Measurements from ENCODE around the gene EFCAB13.

DNA sequence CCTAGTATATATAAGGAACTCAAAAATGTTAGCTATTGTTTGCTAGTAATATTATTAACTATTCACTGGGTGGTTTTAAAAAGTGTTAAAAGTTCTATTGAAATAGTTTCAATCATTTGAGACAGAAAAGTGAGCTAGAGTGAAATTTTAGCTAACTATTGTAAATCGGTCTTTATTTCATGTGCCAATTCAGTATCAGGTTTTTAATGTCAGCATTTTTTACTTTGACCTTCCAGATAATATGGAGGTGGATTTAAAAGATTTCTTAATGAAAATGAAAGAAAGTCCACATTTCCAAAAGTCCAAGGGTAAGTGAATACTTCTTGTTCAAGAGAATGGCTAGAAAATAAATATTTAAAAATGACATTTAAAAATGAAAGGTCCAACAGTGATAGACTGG, 90.9 kb downstream of the EFCAB13 start:
- TF ChIP-seq EZH2 (IDR thresholded peaks at IDR 0.05) (no peak), FOXP2 (optimal IDR thresholded peaks at IDR 0.05; ENCODE audit: control extremely low read depth, extremely low read length, insufficient read depth) (no peak)

All from SK-N-MC (cell line).